GM21360 (cell line): ENCODE measurements around the gene ENTHD1.

Experiments used
- ATAC-seq: cut with Tn5 transposase; IDR thresholded peaks from one replicate; pipeline ENCODE4 v1.9.1; 2021; ENCODE audit warnings: mild to moderate bottlenecking, moderate library complexity; ENCODE audit not compliant: unreplicated experiment

Gene ENTHD1

DNA sequence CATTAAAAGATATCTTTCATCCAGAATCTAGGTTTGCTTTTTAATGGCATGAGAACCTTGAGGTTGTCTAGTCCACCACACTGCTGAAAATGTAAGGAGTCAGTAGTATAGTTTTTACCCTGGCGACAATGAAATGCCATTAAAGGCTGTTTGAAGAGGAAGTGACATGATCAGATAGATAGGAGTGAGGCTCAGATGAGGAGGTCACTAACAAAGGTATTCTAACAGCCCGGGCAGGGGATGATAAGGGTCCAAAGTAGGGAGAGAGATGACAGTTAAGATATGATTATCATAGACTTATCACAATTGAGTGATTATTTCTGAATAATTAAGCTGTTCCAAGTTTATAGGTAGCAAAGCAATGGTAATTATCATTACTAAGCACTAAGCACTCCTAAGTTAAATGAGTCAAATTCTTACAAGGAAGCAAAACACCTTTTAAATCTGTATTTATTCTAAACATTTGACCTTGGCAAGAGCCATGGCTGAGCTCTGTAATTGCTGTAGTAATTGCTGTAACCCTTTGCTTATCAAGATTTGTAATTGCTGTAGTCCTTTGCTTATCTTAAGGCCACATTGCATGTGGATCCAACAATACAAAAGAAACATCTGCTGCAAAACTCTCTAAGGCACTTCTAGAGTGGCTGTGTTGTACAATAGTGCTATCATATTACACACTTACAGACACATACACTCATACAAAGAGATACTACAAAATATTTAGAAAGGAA is 92.6 kb downstream of the ENTHD1 start:
- no peak for ATAC-seq

- ATAC-seq, result no peak
Observed at GRCh38 chr22:39797528-39798147, 95.9 kb downstream of the ENTHD1 start.

DNA sequence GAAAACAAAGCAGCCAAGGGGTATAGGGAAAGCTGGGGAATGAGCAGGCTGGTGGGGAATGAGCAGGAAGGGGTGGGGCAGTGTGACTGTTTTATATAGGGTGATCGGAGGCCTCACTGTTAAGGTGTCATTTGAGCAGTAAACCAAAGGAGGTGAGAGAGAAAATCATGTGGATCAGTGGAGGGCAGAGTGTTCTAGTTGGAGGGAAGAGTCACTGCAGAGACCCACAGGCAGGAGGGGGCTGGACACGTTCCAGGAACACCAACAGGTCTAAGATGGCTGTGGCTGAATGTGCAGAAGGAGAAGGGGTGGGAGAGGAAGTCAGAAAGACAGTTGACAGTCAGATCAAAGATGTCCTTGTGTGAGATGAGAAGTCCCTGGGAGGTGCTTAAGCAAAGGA is 103.8 kb downstream of the ENTHD1 start:
- ATAC-seq, result no peak

GRCh38 chr22:39785232-39785631 is 108.3 kb downstream of the ENTHD1 start:
- no peak for ATAC-seq

DNA sequence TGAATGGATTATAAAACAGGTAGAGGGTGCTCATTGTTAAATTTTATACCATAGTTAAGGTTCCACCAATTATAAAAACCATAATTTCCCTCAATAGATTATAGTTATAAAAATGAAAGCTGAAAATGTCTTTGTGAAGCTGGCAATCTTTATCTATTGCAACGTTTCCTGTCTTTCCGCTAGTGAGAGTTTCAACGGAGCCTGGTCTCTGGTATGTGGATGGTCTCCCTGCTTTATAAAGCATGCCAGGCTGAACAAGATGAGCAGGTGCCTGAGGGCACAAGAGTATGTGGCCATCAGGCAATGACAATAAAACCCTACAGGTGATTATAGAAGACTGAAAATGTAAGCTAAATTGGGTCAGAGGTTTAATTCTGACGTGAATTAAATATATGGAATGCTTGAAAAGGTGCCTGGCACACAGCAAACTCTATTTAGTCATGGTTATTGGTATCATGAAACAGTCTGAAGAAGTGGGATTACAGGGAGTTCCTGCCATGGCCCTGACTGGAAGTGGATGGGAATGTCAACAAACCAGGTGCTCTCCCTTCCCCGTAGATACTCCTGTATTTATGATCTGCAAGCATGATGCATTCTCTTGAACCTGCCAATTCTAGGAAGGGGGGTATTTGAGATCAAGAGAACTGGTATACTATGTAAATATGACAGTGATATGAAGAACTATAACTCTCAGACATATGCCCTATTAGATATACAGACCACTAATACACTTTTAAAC is 115.7 kb downstream of the ENTHD1 start:
- no peak for ATAC-seq

GRCh38 chr22:39776295-39777009 is 117.1 kb downstream of the ENTHD1 start:
- ATAC-seq, result no peak

DNA sequence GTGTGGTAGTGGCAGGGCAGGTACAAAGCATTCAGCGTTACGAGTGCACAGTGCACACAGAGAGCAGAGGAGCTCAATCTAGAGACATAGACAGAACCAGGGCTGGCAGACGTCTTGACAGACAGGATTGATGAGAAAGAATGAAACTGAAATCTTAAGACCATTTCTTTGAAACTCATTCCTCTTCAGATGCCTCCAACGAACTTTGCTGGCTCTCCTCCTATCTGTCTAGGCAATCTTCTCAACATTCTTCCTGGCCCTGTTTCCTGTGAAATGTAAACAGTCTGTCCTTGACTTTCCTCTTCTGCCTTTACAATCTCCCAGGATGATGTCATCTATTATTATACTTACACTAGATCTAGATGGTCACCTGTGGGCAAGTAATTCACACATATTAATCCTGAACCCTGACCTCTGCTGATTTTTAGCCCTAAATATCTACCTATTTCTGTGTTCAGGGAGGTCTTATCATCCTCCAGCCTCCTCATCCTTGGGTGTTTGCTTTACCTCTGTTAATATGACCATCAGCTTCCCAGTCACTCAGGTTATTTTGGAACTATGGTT is 119.5 kb downstream of the ENTHD1 start:
- ATAC-seq, result peak; percentile 67

GRCh38 chr22:39773503-39773902 is 120.1 kb downstream of the ENTHD1 start:
- ATAC-seq, result no peak

- no peak for ATAC-seq
Observed at GRCh38 chr22:39771486-39771885, 122.1 kb downstream of the ENTHD1 start.

GRCh38 chr22:39765661-39766060 is 127.9 kb downstream of the ENTHD1 start:
- ATAC-seq, result no peak

DNA sequence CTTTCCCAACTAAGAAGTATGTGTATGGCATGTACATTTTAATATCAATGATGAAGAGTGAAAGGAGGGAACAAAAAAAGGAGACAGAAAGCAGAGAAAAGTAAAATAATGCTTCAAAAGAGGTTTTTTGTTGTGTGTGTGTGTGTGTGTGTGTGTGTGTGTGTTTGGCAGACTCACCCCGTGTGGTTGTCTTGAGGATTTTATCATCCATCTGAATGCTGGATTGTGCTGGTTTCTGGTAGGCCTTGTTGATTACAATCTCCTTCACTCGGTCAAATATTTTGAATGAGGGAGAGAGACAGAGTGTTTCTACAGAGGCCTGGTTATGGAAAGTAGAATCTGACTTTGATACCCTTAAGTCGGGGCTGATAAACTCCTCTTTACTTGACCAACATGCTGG is 128.5 kb downstream of the ENTHD1 start:
- no peak for ATAC-seq

DNA sequence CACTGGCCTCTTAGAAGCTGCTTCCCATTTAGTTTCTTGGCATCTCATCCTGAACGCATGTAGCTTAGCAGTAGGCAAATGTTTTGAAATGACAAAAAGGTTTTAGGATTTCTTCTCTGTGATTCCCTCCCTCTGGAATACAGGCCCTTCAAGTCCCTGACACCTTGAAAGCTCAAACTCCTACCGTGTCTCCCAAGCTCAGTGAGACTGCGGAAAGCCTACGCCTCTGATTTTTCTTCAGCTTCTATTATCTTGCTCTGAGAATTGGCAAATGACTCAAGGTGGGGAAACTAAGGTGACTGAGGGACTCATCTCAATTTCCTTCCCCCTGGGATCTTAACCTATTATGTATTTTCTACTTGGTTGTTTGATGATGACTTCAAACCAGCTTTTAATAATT is 130.3 kb downstream of the ENTHD1 start:
- no peak for ATAC-seq

DNA sequence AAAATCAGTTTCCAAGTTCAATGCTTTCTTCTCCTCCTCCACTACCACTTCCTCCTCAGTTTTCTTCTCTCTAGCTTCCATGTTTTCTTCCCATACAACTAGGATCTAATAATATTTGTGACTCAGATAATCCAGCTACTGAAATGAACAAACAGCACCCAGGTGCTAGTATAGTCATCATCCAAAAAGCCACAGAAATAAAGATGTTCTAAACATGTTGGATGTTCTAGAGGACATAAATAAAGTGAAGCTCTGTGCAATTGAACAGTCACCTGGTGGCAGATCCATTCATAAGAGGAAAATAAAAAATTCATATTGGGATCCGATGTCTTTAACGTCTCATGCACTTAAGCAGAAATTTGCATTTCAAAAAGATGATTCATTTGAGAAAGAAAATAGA is 142.8 kb downstream of the ENTHD1 start:
- ATAC-seq, result no peak

DNA sequence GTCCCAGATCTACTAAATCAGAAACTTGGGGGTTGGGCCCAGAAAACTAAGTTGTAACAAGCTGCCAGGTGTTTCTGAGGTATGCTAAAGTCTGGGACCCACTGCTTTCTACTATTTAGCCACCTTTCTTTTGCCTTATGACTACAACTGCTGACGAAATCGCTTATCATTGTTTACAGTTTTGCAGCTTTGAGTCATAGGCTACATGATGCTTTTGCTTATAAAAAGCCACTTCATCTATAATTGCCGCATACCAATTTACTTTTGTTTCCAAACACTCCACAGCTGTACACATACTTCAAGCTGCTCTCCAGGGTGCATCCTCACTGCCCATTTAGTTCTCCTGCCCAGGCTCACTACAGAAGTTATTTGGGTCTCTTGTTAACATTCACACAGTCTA is 144.7 kb downstream of the ENTHD1 start:
- no peak for ATAC-seq

GRCh38 chr22:39746600-39747262 is 146.8 kb downstream of the ENTHD1 start:
- no peak for ATAC-seq

DNA sequence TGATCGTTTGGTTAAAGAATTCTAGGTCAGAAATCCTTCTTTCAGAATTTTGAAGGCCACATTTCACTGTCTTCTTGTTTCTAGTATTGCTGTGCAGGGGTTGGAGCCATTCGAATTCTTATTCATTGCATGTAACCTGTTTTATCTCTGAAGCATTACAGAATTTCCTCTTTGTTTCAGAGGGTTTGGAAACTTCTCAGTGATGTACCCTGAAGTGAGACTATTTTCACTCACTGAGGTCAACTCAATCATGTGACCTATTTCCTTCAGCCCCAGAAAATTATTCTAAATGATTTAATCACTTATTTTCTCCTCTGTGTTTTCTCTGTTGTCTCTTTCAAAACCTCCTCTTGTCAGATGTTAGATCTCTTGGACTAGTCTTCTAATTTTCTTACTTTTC is 147.8 kb downstream of the ENTHD1 start:
- ATAC-seq, result no peak

- ATAC-seq, result no peak
Observed at GRCh38 chr22:39744353-39744752, 149.2 kb downstream of the ENTHD1 start.

- ATAC-seq, result no peak
Observed at GRCh38 chr22:39743935-39744334, 149.6 kb downstream of the ENTHD1 start.

DNA sequence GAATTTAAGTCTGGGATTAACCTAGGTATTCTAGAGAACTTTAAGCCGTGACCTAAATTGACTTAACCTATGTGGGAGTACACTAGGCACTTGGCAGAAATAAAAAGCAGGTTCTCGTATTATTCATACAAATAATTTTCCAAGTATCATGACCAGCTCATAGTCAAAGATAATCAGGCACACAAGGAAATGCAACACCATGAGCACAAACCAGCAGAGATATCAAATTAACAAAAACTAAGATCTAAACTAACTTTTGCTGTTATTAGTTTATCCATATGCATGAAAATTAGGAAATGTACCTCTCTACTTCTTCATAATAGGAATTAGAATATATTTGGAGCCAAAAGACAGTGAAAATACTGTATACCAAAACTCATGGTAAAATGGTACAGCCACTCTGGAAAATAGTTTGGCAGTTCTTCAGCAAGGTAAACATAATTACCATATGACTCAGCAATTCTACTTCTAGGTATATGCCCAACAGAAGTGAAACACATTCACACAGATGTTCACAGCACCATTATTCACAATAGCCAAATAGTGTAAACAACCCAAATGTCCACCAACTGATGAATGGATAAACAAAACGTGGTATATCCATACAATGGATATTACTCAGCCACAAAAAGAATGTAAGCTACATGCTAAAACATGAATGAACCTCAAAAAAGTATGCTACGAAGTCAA is 154.1 kb downstream of the ENTHD1 start:
- no peak for ATAC-seq

- no peak for ATAC-seq
Observed at GRCh38 chr22:39738746-39739145, 154.8 kb downstream of the ENTHD1 start.
